ENCODE measurements around the gene VWA8. TPM values are rescaled to one million over a fixed set of nuclear protein-coding genes. Genes with fewer than 3 reads are reported as not detected.

The VWA8 gene
- total RNA-seq, 1 experiment from 2014 or later: 22.6 TPM

GRCh38 chr13:41613984-41614661, 346.8 kb downstream of the VWA8 start:
- H3K27ac ChIP-seq (ENCODE audit: low read depth, low read length): peak overlapping the region; percentile 75
- H4K20me1 ChIP-seq (ENCODE audit: insufficient read depth): no peaks in the 10 kb centered on the region
- ChIA-PET POLR2A (no interaction called here), CTCF (no interaction called here), RAD21 (ENCODE audit: low non-redundant PET in 1 of 2, low total read pairs in 2 of 2, uncharacterized antibody in 2 of 2, unreplicated experiment in 2 of 2) (interaction anchor here in 1 of 2 experiments (0.5 to 0.9 kb wide), 2 partner anchors 39 to 557 kb away, joined by 3 to 5 read pairs; no protein-coding TSS in a partner anchor)
- peak overlapping the region in 1 of 2 experiments; percentile 16; a peak in 1 of 4 replicates for H3K4me3 ChIP-seq (replicated peaks in 1 of 2; ENCODE audit: low read depth in 1 of 2, low read length in 2 of 2)
- peaks cover 36 to 39% of the 10 kb centered on the region in 2 experiments for H3K4me1 ChIP-seq (ENCODE audit: control insufficient read depth in 1 of 2, insufficient read depth in 2 of 2, low read length in 2 of 2)
- H3K9me3 ChIP-seq (ENCODE audit: control insufficient read depth in 1 of 2, insufficient read depth in 1 of 2, low read depth in 1 of 2, low read length in 2 of 2): no peaks in the 10 kb centered on the region
- no peaks in the 10 kb centered on the region for H3K9me2 ChIP-seq (ENCODE audit: insufficient read depth)
- TF ChIP-seq ZNF274 (IDR thresholded peaks at IDR 0.05; ENCODE audit: low read depth, low read length): no peak
- no peak for TF ChIP-seq ATF3 (IDR thresholded peaks at IDR 0.05)
- no peak for TF ChIP-seq ZBTB33 (IDR thresholded peaks at IDR 0.05; ENCODE audit: extremely low read depth, insufficient replicate concordance, low read length)
- TF ChIP-seq JUND (IDR thresholded peaks at IDR 0.05): no peak
- no peak for TF ChIP-seq CEBPB (IDR thresholded peaks at IDR 0.05; ENCODE audit: low read depth)
- 0 out of 2 replicates have a peak, but pooled peaks have one; percentile 12 for TF ChIP-seq SP1 (IDR thresholded peaks at IDR 0.05; ENCODE audit: low read depth)
- no peak for TF ChIP-seq CTCF (IDR thresholded peaks at IDR 0.05 in 2 of 3, conservative IDR thresholded peaks at IDR 0.05 in 1 of 3; ENCODE audit: borderline replicate concordance in 1 of 3, insufficient read depth in 1 of 3, low read depth in 2 of 3, low read length in 2 of 3)
- TF ChIP-seq TCF7L2 (IDR thresholded peaks at IDR 0.05; ENCODE audit: borderline replicate concordance, extremely low read depth, insufficient read depth, insufficient read length): peak; percentile 31
- no peak overlapping the region for H2AFZ ChIP-seq (ENCODE audit: low read depth, low read length, poor library complexity, severe bottlenecking)
- ATAC-seq: peak; percentile 72
- peak; percentile 23 for DNase-seq (ENCODE audit: low read depth, low spot score)
- BruUV-seq (replicated peaks): no TSS peak
- H3K9ac ChIP-seq (ENCODE audit: low read length): peak overlapping the region; percentile 2; the same call in 1 of the 2 replicates
- H3K79me2 ChIP-seq (ENCODE audit: insufficient read depth, low read length): no peaks in the 10 kb centered on the region
- intact Hi-C loops (cut with micrococcal nuclease): no loop called here
- H3K4me2 ChIP-seq (ENCODE audit: low read length): peak overlapping the region; percentile 60
- H3K27me3 ChIP-seq (ENCODE audit: insufficient read depth, low read length): no peaks in the 10 kb centered on the region
- H3K36me3 ChIP-seq (ENCODE audit: control insufficient read depth in 1 of 2, insufficient read depth in 2 of 2, low read length in 2 of 2): no peaks in the 10 kb centered on the region

Measured in HCT116 (cell line).